KMS-11 (cell line): ENCODE results near the gene STAMBPL1.

Source experiments
- H2AFZ ChIP-seq: fragments of 200-600 bp; sonication (generic); 2 replicates; pipeline ENCODE4 v1.6.1; 2016; ENCODE audit warnings: antibody characterized with exemption, mixed run types, low read depth
- H3K27ac ChIP-seq: fragments of 200-600 bp; sonication (generic); 2 replicates; pipeline ENCODE4 v1.6.1; 2016; ENCODE audit warnings: mild to moderate bottlenecking, mixed run types
- H3K27me3 ChIP-seq: fragments of 200-600 bp; sonication (generic); 2 replicates; pipeline ENCODE4 v1.6.1; 2017; ENCODE audit warnings: mild to moderate bottlenecking, low read depth, mixed run types, moderate library complexity; ENCODE audit not compliant: insufficient read depth
- H3K36me3 ChIP-seq: fragments of 200-600 bp; sonication (generic); 2 replicates; pipeline ENCODE4 v1.6.1; 2017; ENCODE audit warnings: mild to moderate bottlenecking, mixed run types; ENCODE audit not compliant: insufficient read depth
- H3K4me1 ChIP-seq: fragments of 200-600 bp; sonication (generic); 2 replicates; pipeline ENCODE4 v1.6.1; 2016; ENCODE audit warnings: mild to moderate bottlenecking, low read depth, mixed run types; ENCODE audit not compliant: poor library complexity, severe bottlenecking
- H3K4me2 ChIP-seq: fragments of 200-600 bp; sonication (generic); 2 replicates; pipeline ENCODE4 v1.7.0; 2016; ENCODE audit warnings: mild to moderate bottlenecking, mixed run types
- H3K4me3 ChIP-seq: fragments of 200-600 bp; sonication (generic); IDR thresholded peaks from 2 replicates; pipeline ENCODE4 v1.6.1; 2017; ENCODE audit warnings: low read depth, low read length, mixed read lengths; ENCODE audit not compliant: insufficient read depth
- H3K79me2 ChIP-seq: fragments of 200-600 bp; sonication (generic); 2 replicates; pipeline ENCODE4 v1.6.1; 2016; ENCODE audit warnings: low read depth, mixed run types; ENCODE audit not compliant: insufficient read depth
- H3K9ac ChIP-seq: fragments of 200-600 bp; sonication (generic); 2 replicates; pipeline ENCODE4 v1.6.1; 2016; ENCODE audit warnings: mild to moderate bottlenecking, mixed run types
- H4K20me1 ChIP-seq: fragments of 200-600 bp; sonication (generic); 2 replicates; pipeline ENCODE4 v1.6.1; 2016; ENCODE audit warnings: mild to moderate bottlenecking, mixed run types; ENCODE audit not compliant: insufficient read depth
- TF ChIP-seq, protein P1 (sequence below): fragments of 200-600 bp; sonication (generic); conservative IDR thresholded peaks from 2 replicates; pipeline ENCODE4 v1.6.1; 2017; ENCODE audit warnings: low read depth, mild to moderate bottlenecking, antibody characterized with exemption, low read length, moderate library complexity, mixed read lengths

STAMBPL1 gene

GRCh38 chr10:88857831-88858230 is 22.2 kb upstream of the STAMBPL1 start:
- TF ChIP-seq, protein P1, sequence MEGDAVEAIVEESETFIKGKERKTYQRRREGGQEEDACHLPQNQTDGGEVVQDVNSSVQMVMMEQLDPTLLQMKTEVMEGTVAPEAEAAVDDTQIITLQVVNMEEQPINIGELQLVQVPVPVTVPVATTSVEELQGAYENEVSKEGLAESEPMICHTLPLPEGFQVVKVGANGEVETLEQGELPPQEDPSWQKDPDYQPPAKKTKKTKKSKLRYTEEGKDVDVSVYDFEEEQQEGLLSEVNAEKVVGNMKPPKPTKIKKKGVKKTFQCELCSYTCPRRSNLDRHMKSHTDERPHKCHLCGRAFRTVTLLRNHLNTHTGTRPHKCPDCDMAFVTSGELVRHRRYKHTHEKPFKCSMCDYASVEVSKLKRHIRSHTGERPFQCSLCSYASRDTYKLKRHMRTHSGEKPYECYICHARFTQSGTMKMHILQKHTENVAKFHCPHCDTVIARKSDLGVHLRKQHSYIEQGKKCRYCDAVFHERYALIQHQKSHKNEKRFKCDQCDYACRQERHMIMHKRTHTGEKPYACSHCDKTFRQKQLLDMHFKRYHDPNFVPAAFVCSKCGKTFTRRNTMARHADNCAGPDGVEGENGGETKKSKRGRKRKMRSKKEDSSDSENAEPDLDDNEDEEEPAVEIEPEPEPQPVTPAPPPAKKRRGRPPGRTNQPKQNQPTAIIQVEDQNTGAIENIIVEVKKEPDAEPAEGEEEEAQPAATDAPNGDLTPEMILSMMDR = no peak
- no peak overlapping the region for H3K4me2 ChIP-seq

DNA sequence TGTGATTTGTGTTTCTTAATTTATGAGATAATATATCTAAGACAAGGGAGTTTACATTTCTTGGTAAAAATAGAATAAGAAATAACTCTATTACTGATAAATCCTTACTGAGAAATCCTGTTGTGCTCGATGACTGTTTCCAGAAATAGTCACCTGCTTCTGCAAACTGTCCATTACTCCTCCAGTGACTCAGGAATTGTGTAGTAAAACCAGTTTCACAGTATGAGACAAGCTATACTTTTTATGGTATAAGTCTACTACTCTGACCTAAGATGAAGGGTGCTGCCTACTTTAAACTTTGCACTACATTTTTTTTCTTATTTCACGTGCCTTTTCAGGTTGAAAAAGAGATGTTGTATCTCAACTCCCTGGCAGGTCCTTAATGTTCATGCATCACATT is 21.6 kb upstream of the STAMBPL1 start:
- TF ChIP-seq, protein P1 = no peak
- H4K20me1 ChIP-seq = no peaks in the 10 kb centered on the region
- H3K4me2 ChIP-seq = no peak overlapping the region
- no peaks in the 10 kb centered on the region for H3K79me2 ChIP-seq
- no peaks in the 10 kb centered on the region for H3K4me1 ChIP-seq
- no peak overlapping the region for H3K4me3 ChIP-seq
- no peak overlapping the region for H3K9ac ChIP-seq
- no peaks in the 10 kb centered on the region for H3K27me3 ChIP-seq
- no peak overlapping the region for H2AFZ ChIP-seq
- H3K36me3 ChIP-seq = no peaks in the 10 kb centered on the region
- no peak overlapping the region for H3K27ac ChIP-seq

More at GRCh38 chr10:88857831-88858230, 22.2 kb upstream of the STAMBPL1 start:
- no peak overlapping the region for H2AFZ ChIP-seq
- no peaks in the 10 kb centered on the region for H4K20me1 ChIP-seq
- no peak overlapping the region for H3K9ac ChIP-seq
- no peaks in the 10 kb centered on the region for H3K27me3 ChIP-seq
- H3K4me3 ChIP-seq = no peak overlapping the region
- no peaks in the 10 kb centered on the region for H3K36me3 ChIP-seq
- H3K79me2 ChIP-seq = no peaks in the 10 kb centered on the region
- no peaks in the 10 kb centered on the region for H3K4me1 ChIP-seq
- H3K27ac ChIP-seq = no peak overlapping the region

- TF ChIP-seq, protein P1 = no peak
- Histone ChIP-seq H3K79me2 (no peaks in the 10 kb centered on the region), H3K27ac (no peak overlapping the region), H4K20me1 (no peaks in the 10 kb centered on the region), H3K4me1 (no peaks in the 10 kb centered on the region), H3K4me3 (no peak overlapping the region), H3K36me3 (no peaks in the 10 kb centered on the region), H3K27me3 (no peaks in the 10 kb centered on the region), H2AFZ (no peak overlapping the region), H3K9ac (no peak overlapping the region), H3K4me2 (no peak overlapping the region)
Observed at GRCh38 chr10:88861036-88861435, 19.0 kb upstream of the STAMBPL1 start.

GRCh38 chr10:88865281-88865876 is 14.7 kb upstream of the STAMBPL1 start:
- TF ChIP-seq, protein P1 = no peak
- Histone ChIP-seq H2AFZ (no peak overlapping the region), H3K4me1 (peaks cover 6% of the 10 kb centered on the region), H3K79me2 (no peaks in the 10 kb centered on the region), H3K4me2 (no peak overlapping the region), H3K4me3 (no peak overlapping the region), H3K27ac (no peak overlapping the region), H3K9ac (no peak overlapping the region), H4K20me1 (no peaks in the 10 kb centered on the region), H3K36me3 (no peaks in the 10 kb centered on the region), H3K27me3 (no peaks in the 10 kb centered on the region)
